A375 (cell line): ENCODE data around the gene FAM184A. TPM values are rescaled to one million over a fixed set of nuclear protein-coding genes. Genes with fewer than 3 reads are reported as not detected.

ENCODE experiments used
- small RNA-seq: library from RNA; depleted of rRNA; stranded (forward); fragments of <200 nt; gene quantifications from one replicate; pipeline ENCODE3, GENCODE V24; 2014
- total RNA-seq: library from RNA; depleted of rRNA; stranded (reverse); fragments of >200 nt; shearing (Covaris generic); gene quantifications from 2 replicates; pipeline ENCODE4 v1.2.3, GENCODE V29; 2014; rRNA removed

Gene FAM184A
- total RNA-seq: 3.2 and 4.3 TPM in 2 replicates

GRCh38 chr6:119078376-119079282, at the start of gene FAM184A:
FAM184A (minus strand) TSS chr6:119078664; CDS start chr6:119078299, 365 bp downstream.

DNA sequence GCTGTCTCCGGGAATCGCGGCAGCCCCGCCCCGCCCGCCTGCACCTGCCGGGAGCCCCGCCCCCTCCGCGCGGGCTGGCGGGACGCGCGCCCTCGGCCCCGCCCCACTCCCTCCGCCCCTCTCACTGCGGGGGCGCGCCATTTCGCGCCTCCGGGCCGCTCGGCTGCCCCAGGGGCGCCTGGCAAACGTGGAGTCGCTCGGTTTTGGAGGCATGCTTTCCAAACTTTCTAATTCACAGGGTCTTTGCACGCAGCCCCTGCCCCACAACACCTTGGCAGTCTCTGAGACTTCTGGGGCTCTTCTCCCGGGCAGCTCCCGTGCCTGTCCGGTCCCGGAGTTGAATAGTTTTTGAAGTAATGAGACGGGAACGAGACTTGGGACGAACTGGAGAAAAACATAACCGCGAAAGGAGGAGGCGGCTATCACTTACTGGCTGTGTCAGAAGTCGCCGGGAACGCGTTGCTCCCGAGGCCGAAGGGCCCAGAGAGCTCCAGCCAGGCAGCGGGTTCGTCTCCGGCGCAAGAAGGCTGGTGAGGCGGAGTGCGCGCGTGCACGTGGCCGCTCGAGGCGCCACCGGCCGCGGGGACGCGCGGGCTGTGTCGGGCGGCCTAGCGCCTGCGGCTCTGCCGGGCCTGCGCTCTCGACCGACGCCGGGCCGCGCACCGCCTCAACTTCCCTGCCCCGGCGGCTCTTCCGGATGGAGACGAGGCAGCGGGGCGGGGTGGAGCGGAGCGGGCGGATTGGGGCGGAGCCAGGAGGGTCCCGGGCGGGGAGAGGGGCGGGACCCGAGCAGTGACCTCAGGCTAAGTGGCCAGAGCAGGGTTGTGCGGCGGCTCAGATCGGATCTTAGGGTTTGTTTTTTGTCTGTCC, 143.8 kb downstream of the FAM184A start, which contains the start of gene MCM9:
Gene MCM9 (minus strand): TSS at position 699 of the 870 bp plus-strand sequence. CDS start 3,436 bp downstream, outside the sequence.

Small RNA genes within 50 kb of the gene (small RNA-seq; reads per million reads assigned to genes)
- gene MIR548B: not detected
- not detected for gene RF00019

Other genes with a start within 250 kb of the FAM184A start
- gene ASF1A, start 184.5 kb downstream of the FAM184A start, total RNA-seq: 23.9 and 28.5 TPM in 2 replicates
- gene MCM9, start 143.5 kb downstream of the FAM184A start, total RNA-seq: 7.1 and 7.7 TPM in 2 replicates